Measurements from ENCODE around the gene DDX43. TPM values are rescaled to one million over a fixed set of nuclear protein-coding genes. Genes with fewer than 3 reads are reported as not detected.
"Not testable (repeated sequence)": the region's sequence is repeated elsewhere in the genome, so short reads cannot be mapped to it uniquely, and the experiment has no call there.

DDX43 gene
- total RNA-seq, 1 donor from 2014 or later = not detected

DNA sequence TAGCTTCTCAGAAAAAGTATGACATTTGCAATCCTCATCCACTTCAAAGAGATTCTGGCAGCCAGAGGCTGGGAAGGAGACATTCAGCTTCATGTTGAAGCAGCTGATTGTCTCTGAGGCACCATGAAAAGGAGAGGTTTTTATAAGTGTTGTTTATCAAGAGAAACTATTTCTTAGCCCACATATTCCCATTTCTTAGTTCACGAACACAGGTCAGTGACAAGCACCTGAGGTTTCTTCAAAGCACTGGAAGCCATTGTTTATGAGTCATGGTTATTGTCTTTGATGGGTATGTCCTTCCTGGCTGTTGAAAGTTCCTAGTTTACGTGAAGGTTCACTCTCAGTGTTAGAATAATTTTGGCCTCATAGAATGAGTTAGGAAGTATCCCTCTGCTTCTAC, 3.0 kb upstream of the DDX43 start:
- Mint-ChIP-seq H3K27me3 (peaks cover 13% of the 10 kb centered on the region), H3K9me3 (no peaks in the 10 kb centered on the region), H3K4me3 (no peak overlapping the region), H3K27ac (no peak overlapping the region), H3K36me3 (no peaks in the 10 kb centered on the region), H3K4me1 (ENCODE audit: unreplicated experiment) (no peaks in the 10 kb centered on the region)
- TF ChIP-seq, protein P1, sequence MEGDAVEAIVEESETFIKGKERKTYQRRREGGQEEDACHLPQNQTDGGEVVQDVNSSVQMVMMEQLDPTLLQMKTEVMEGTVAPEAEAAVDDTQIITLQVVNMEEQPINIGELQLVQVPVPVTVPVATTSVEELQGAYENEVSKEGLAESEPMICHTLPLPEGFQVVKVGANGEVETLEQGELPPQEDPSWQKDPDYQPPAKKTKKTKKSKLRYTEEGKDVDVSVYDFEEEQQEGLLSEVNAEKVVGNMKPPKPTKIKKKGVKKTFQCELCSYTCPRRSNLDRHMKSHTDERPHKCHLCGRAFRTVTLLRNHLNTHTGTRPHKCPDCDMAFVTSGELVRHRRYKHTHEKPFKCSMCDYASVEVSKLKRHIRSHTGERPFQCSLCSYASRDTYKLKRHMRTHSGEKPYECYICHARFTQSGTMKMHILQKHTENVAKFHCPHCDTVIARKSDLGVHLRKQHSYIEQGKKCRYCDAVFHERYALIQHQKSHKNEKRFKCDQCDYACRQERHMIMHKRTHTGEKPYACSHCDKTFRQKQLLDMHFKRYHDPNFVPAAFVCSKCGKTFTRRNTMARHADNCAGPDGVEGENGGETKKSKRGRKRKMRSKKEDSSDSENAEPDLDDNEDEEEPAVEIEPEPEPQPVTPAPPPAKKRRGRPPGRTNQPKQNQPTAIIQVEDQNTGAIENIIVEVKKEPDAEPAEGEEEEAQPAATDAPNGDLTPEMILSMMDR (conservative IDR thresholded peaks at IDR 0.05) = no peak
- no peak for DNase-seq (ENCODE audit: extremely low spot score, unreplicated experiment)

DNA sequence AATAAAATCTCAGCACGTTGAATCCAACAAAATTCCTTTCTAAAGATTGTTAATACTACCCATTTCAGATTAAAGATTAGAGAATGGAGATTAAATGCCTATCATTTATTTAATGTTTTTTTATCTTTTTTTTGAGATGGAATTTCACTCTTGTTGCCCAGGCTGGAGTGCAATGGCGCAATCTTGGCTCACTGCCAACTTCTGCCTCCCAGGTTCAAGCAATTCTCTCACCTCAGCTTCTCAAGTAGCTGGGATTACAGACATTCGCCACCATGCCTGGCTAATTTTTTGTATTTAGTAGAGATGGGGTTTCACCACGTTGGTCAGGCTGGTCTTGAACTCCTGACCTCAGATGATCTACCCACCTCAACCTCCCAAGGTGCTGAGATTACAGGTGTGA, 2.4 kb upstream of the DDX43 start:
- H3K4me3 Mint-ChIP-seq; H3K4me1 Mint-ChIP-seq (ENCODE audit: unreplicated experiment); H3K9me3 Mint-ChIP-seq; H3K27ac Mint-ChIP-seq; DNase-seq (ENCODE audit: extremely low spot score, unreplicated experiment); H3K36me3 Mint-ChIP-seq: not testable (repeated sequence)
- H3K27me3 Mint-ChIP-seq = peaks cover 13% of the 10 kb centered on the region

- no peaks in the 10 kb centered on the region for H3K9me3 Mint-ChIP-seq
- H3K27ac Mint-ChIP-seq = no peak overlapping the region
- TF ChIP-seq, protein P1 (conservative IDR thresholded peaks at IDR 0.05) = no peak
- H3K4me1 Mint-ChIP-seq (ENCODE audit: unreplicated experiment) = no peaks in the 10 kb centered on the region
- no peak overlapping the region for H3K4me3 Mint-ChIP-seq
- peaks cover 8% of the 10 kb centered on the region for H3K27me3 Mint-ChIP-seq
- no peaks in the 10 kb centered on the region for H3K36me3 Mint-ChIP-seq
- DNase-seq (ENCODE audit: extremely low spot score, unreplicated experiment) = no peak
These were observed 1.4 kb upstream of the DDX43 start for GRCh38 chr6:73393278-73393677.

GRCh38 chr6:73395875-73396274, 1.2 kb downstream of the DDX43 start:
- Mint-ChIP-seq H3K4me1 (ENCODE audit: unreplicated experiment) (no peaks in the 10 kb centered on the region), H3K36me3 (no peaks in the 10 kb centered on the region), H3K4me3 (no peak overlapping the region), H3K27me3 (no peaks in the 10 kb centered on the region), H3K27ac (no peak overlapping the region), H3K9me3 (no peaks in the 10 kb centered on the region)
- no peak for DNase-seq (ENCODE audit: extremely low spot score, unreplicated experiment)
- TF ChIP-seq, protein P1 (conservative IDR thresholded peaks at IDR 0.05) = no peak

DNA sequence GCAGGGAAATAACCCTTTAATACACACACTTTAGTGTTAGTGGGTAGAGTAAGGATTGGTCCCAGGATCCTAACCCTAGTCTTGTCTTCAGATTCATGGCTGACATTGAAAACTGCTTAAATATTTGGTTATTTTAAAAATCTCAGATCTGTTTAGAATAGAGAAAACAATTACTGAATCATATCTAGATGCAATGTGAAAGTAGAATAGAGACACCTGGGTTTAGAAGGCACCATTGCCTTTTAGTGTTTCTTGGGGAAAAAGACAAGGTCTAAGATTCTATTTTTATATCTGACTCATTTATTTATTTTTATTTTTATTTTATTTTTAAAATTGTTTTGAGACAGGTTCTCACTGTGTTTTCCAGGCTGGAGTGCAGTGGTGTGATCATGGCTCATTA, 6.0 kb downstream of the DDX43 start:
- no peaks in the 10 kb centered on the region for H3K27me3 Mint-ChIP-seq
- no peak for DNase-seq (ENCODE audit: extremely low spot score, unreplicated experiment)
- H3K4me3 Mint-ChIP-seq = no peak overlapping the region
- TF ChIP-seq, protein P1 (conservative IDR thresholded peaks at IDR 0.05) = no peak
- no peaks in the 10 kb centered on the region for H3K9me3 Mint-ChIP-seq
- no peaks in the 10 kb centered on the region for H3K36me3 Mint-ChIP-seq
- no peaks in the 10 kb centered on the region for H3K4me1 Mint-ChIP-seq (ENCODE audit: unreplicated experiment)
- no peak overlapping the region for H3K27ac Mint-ChIP-seq

DNA sequence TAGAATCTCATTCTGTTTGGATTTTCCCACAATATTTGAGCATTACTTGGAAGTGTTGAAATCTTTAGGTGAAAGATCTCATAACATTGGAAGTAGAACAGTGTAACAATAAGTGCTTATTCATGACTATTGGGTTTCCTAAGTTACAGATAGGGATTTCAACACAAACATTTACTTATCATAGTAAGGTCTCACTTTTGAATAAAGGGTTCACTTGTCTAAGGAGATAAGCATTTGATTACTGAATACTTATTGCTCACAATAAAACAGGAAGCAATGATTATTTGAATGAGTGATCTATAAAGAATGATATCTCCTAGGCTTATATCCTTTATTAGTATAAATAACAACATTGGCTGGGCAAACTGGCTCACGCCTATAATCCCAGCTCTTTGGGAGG, 14.8 kb downstream of the DDX43 start:
- TF ChIP-seq, protein P1 (conservative IDR thresholded peaks at IDR 0.05) = no peak
- DNase-seq (ENCODE audit: extremely low spot score, unreplicated experiment) = no peak
- H3K36me3 Mint-ChIP-seq = no peaks in the 10 kb centered on the region
- H3K27me3 Mint-ChIP-seq = no peaks in the 10 kb centered on the region
- no peaks in the 10 kb centered on the region for H3K4me1 Mint-ChIP-seq (ENCODE audit: unreplicated experiment)
- H3K9me3 Mint-ChIP-seq = no peaks in the 10 kb centered on the region
- H3K27ac Mint-ChIP-seq = no peak overlapping the region
- no peak overlapping the region for H3K4me3 Mint-ChIP-seq
